Measurements from ENCODE around the gene SH3RF3. TPM values are rescaled to one million over a fixed set of nuclear protein-coding genes. Genes with fewer than 3 reads are reported as not detected.

Gene SH3RF3
- total RNA-seq, 1 experiment from 2014 or later: not detected

- RAD21 ChIA-PET (ENCODE audit: low non-redundant PET in 1 of 2, low total read pairs in 2 of 2, uncharacterized antibody in 2 of 2, unreplicated experiment in 2 of 2): no interaction called here
- no peaks in the 10 kb centered on the region for H3K4me1 ChIP-seq (ENCODE audit: control insufficient read depth in 1 of 2, insufficient read depth in 2 of 2, low read length in 2 of 2)
- no peak overlapping the region for H3K4me2 ChIP-seq (ENCODE audit: low read length)
- intact Hi-C loops (cut with micrococcal nuclease): no loop called here
- no peak overlapping the region for H3K9ac ChIP-seq (ENCODE audit: low read length)
- peaks cover 6% of the 10 kb centered on the region; the same call in 1 of the 2 replicates for H3K27me3 ChIP-seq (ENCODE audit: insufficient read depth, low read length)
- no peaks in the 10 kb centered on the region for H3K9me2 ChIP-seq (ENCODE audit: insufficient read depth)
- H4K20me1 ChIP-seq (ENCODE audit: insufficient read depth): no peaks in the 10 kb centered on the region
- H2AFZ ChIP-seq (ENCODE audit: low read depth, low read length, poor library complexity, severe bottlenecking): no peak overlapping the region
- POLR2A ChIA-PET: no interaction called here
- no peaks in the 10 kb centered on the region for H3K79me2 ChIP-seq (ENCODE audit: insufficient read depth, low read length)
- no peak for TF ChIP-seq POLR2A (IDR thresholded peaks at IDR 0.05; ENCODE audit: borderline replicate concordance, extremely low read depth, insufficient read depth, insufficient read length)
- no peak for TF ChIP-seq ZNF274 (IDR thresholded peaks at IDR 0.05; ENCODE audit: low read depth, low read length)
- no peak for TF ChIP-seq ELF1 (IDR thresholded peaks at IDR 0.05; ENCODE audit: borderline replicate concordance, low read depth)
- no peak for TF ChIP-seq ZFX (IDR thresholded peaks at IDR 0.05)
- TF ChIP-seq EZH2phosphoT487 (IDR thresholded peaks at IDR 0.05; ENCODE audit: borderline replicate concordance): no peak
- ATAC-seq (no peak), DNase-seq (ENCODE audit: low read depth, low spot score) (no peak)
- CTCF ChIA-PET: no interaction called here
- H3K36me3 ChIP-seq (ENCODE audit: control insufficient read depth in 1 of 2, insufficient read depth in 2 of 2, low read length in 2 of 2): no peaks in the 10 kb centered on the region
- no peak overlapping the region for H3K27ac ChIP-seq (ENCODE audit: low read depth, low read length)
- no TSS peak for BruUV-seq (replicated peaks)
- no peaks in the 10 kb centered on the region for H3K9me3 ChIP-seq (ENCODE audit: control insufficient read depth in 1 of 2, insufficient read depth in 1 of 2, low read depth in 1 of 2, low read length in 2 of 2)
- H3K4me3 ChIP-seq (replicated peaks in 1 of 2; ENCODE audit: low read depth in 1 of 2, low read length in 2 of 2): no peak overlapping the region
Measured at GRCh38 chr2:109348190-109348589, 219.2 kb downstream of the SH3RF3 start.

- TF ChIP-seq EZH2 (IDR thresholded peaks at IDR 0.05): no peak
- TF ChIP-seq CBX3 (IDR thresholded peaks at IDR 0.05; ENCODE audit: low read depth): no peak
- TF ChIP-seq ATF3 (IDR thresholded peaks at IDR 0.05): no peak
- TF ChIP-seq CEBPB (IDR thresholded peaks at IDR 0.05; ENCODE audit: low read depth): no peak
- TF ChIP-seq YY1 (IDR thresholded peaks at IDR 0.05; ENCODE audit: extremely low read depth, insufficient replicate concordance, low read depth, low read length): no peak
- no peak for TF ChIP-seq SRF (IDR thresholded peaks at IDR 0.05; ENCODE audit: low read depth)
- no peak for TF ChIP-seq ZFX (IDR thresholded peaks at IDR 0.05)
- no peak for TF ChIP-seq RAD21 (IDR thresholded peaks at IDR 0.05; ENCODE audit: low read depth)
- TF ChIP-seq SIN3A (IDR thresholded peaks at IDR 0.05; ENCODE audit: low read depth): no peak
- no peak overlapping the region for H3K4me3 ChIP-seq (replicated peaks in 1 of 2; ENCODE audit: low read depth in 1 of 2, low read length in 2 of 2)
- no peak overlapping the region for H2AFZ ChIP-seq (ENCODE audit: low read depth, low read length, poor library complexity, severe bottlenecking)
- no peak overlapping the region for H3K4me2 ChIP-seq (ENCODE audit: low read length)
- no peaks in the 10 kb centered on the region for H3K36me3 ChIP-seq (ENCODE audit: control insufficient read depth in 1 of 2, insufficient read depth in 2 of 2, low read length in 2 of 2)
- no peaks in the 10 kb centered on the region for H3K9me3 ChIP-seq (ENCODE audit: control insufficient read depth in 1 of 2, insufficient read depth in 1 of 2, low read depth in 1 of 2, low read length in 2 of 2)
- CTCF ChIA-PET: no interaction called here
- no TSS peak for BruUV-seq (replicated peaks)
- RAD21 ChIA-PET (ENCODE audit: low non-redundant PET in 1 of 2, low total read pairs in 2 of 2, uncharacterized antibody in 2 of 2, unreplicated experiment in 2 of 2): no interaction called here
- DNase-seq (ENCODE audit: low read depth, low spot score) (no peak), ATAC-seq (no peak)
- H3K9ac ChIP-seq (ENCODE audit: low read length): no peak overlapping the region
- H3K79me2 ChIP-seq (ENCODE audit: insufficient read depth, low read length): no peaks in the 10 kb centered on the region
- H4K20me1 ChIP-seq (ENCODE audit: insufficient read depth): no peaks in the 10 kb centered on the region
- H3K4me1 ChIP-seq (ENCODE audit: control insufficient read depth in 1 of 2, insufficient read depth in 2 of 2, low read length in 2 of 2): no peaks in the 10 kb centered on the region
- intact Hi-C loops (cut with micrococcal nuclease): no loop called here
- no peaks in the 10 kb centered on the region for H3K9me2 ChIP-seq (ENCODE audit: insufficient read depth)
- POLR2A ChIA-PET: no interaction called here
- peaks cover 6% of the 10 kb centered on the region; the same call in 1 of the 2 replicates for H3K27me3 ChIP-seq (ENCODE audit: insufficient read depth, low read length)
- H3K27ac ChIP-seq (ENCODE audit: low read depth, low read length): no peak overlapping the region
Measured at GRCh38 chr2:109348671-109349502, 219.9 kb downstream of the SH3RF3 start.

All from HCT116 (cell line).